Thyroid gland (tissue), 4 donors: ENCODE results near the gene NDUFA13.

Experiments used
- POLR2A ChIP-seq, 2 donors: fragments of 450-650 bp; IDR thresholded peaks; one replicate each; pipeline ENCODE4 v1.6.1; 2017; ENCODE audit warnings: antibody characterized with exemption in 2 of 2, mild to moderate bottlenecking in 2 of 2, moderate library complexity in 1 of 2
- TF ChIP-seq, protein P1 (sequence below), 6 experiments: fragments of 200-600 bp in 3 of 6; fragments of 450-650 bp in 3 of 6; sonication (generic) in 3 of 6; IDR thresholded peaks; one replicate each; pipeline ENCODE4 v1.5.1; 2016 to 2019; ENCODE audit warnings: antibody characterized with exemption in 6 of 6, mild to moderate bottlenecking in 2 of 6, inconsistent platforms in 1 of 6, moderate library complexity in 1 of 6

DNA sequence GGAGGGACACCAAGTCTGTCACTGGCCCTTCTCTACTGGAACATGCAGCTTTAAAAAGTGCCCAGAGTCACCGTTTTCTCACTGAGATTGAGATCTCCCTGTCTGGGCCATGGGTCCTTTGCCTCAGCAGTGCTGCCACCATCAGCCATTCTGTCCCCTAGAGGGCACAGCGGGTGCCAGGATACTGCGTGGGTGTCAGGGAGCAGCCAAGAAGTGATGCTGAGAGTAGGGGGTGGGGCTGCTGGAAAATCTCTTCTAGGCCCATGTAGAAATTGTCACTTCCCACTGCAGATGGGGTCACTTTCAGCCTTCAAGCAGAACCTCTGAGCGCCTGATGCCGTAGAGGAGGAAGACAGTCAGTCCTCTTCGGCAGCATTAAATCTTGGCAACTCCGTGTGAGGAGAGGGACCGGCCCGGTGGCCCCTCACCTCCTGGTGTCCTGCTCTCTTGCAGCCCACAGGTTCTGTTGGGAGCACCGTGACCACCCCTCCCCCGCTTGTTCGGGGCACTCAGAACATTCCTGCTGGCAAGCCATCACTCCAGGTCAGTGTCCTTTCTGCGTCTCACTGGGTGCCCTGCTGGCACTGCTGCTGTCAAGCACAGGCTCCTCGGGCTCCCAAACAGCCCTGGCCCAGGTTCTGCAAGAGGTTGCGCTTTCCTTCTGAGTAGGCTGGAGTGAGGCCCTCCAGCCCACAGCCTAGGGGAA lies 22.0 kb upstream of the NDUFA13 start:
- TF ChIP-seq, protein P1, sequence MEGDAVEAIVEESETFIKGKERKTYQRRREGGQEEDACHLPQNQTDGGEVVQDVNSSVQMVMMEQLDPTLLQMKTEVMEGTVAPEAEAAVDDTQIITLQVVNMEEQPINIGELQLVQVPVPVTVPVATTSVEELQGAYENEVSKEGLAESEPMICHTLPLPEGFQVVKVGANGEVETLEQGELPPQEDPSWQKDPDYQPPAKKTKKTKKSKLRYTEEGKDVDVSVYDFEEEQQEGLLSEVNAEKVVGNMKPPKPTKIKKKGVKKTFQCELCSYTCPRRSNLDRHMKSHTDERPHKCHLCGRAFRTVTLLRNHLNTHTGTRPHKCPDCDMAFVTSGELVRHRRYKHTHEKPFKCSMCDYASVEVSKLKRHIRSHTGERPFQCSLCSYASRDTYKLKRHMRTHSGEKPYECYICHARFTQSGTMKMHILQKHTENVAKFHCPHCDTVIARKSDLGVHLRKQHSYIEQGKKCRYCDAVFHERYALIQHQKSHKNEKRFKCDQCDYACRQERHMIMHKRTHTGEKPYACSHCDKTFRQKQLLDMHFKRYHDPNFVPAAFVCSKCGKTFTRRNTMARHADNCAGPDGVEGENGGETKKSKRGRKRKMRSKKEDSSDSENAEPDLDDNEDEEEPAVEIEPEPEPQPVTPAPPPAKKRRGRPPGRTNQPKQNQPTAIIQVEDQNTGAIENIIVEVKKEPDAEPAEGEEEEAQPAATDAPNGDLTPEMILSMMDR (IDR thresholded peaks at IDR 0.05): no peak
- TF ChIP-seq POLR2A (IDR thresholded peaks at IDR 0.05): no peak
